Duodenal mucosa (tissue), 2 donors: Measurements from ENCODE around the gene KLHL6.
"Not testable (repeated sequence)": the region's sequence is repeated elsewhere in the genome, so short reads cannot be mapped to it uniquely, and the experiment has no call there.

Experiments
- H3K27ac ChIP-seq: one replicate; pipeline ENCODE4 v1.7.0; 2013; ENCODE audit warnings: low read depth, low read length
- H3K27me3 ChIP-seq, 2 donors: one replicate each; pipeline ENCODE4 v1.7.0; 2013; ENCODE audit warnings: low read length in 2 of 2, control low read depth in 1 of 2; ENCODE audit not compliant: insufficient read depth in 2 of 2, control insufficient read depth in 1 of 2
- H3K36me3 ChIP-seq, 2 donors: one replicate each; pipeline ENCODE4 v1.7.0; 2013; ENCODE audit warnings: low read length in 2 of 2, control low read depth in 1 of 2; ENCODE audit not compliant: insufficient read depth in 2 of 2, control insufficient read depth in 1 of 2
- H3K4me1 ChIP-seq, 2 donors: one replicate each; pipeline ENCODE4 v1.7.0; 2013; ENCODE audit warnings: low read length in 2 of 2, control low read depth in 1 of 2; ENCODE audit not compliant: insufficient read depth in 2 of 2, control insufficient read depth in 1 of 2
- H3K4me3 ChIP-seq, 2 donors: one replicate each; pipeline ENCODE4 v1.7.0; 2013; ENCODE audit warnings: low read length in 2 of 2, low read depth in 1 of 2
- H3K9ac ChIP-seq, 2 donors: one replicate each; pipeline ENCODE4 v1.7.0; 2013; ENCODE audit warnings: low read length in 2 of 2, low read depth in 1 of 2
- H3K9me3 ChIP-seq, 2 donors: one replicate each; pipeline ENCODE4 v1.7.0; 2013; ENCODE audit warnings: low read length in 2 of 2, control low read depth in 1 of 2; ENCODE audit not compliant: control insufficient read depth in 1 of 2

KLHL6 gene

GRCh38 chr3:183477801-183478456, 77.6 kb downstream of the KLHL6 start:
- no peak overlapping the region for H3K4me3 ChIP-seq
- H3K9me3 ChIP-seq = no peaks in the 10 kb centered on the region
- H3K4me1 ChIP-seq = peaks cover 0 to 8% of the 10 kb centered on the region in 2 donors
- H3K27ac ChIP-seq = no peak overlapping the region
- no peak overlapping the region for H3K9ac ChIP-seq
- H3K27me3 ChIP-seq = no peaks in the 10 kb centered on the region
- H3K36me3 ChIP-seq = no peaks in the 10 kb centered on the region

- H3K9ac ChIP-seq, H3K27me3 ChIP-seq, H3K4me3 ChIP-seq: not testable (repeated sequence)
Observed at GRCh38 chr3:183475764-183476162, 79.7 kb downstream of the KLHL6 start.

GRCh38 chr3:183475016-183475763, 80.3 kb downstream of the KLHL6 start:
- Histone ChIP-seq H3K9ac (no peak overlapping the region), H3K27me3 (no peaks in the 10 kb centered on the region), H3K36me3 (no peaks in the 10 kb centered on the region), H3K9me3 (no peaks in the 10 kb centered on the region), H3K27ac (no peak overlapping the region), H3K4me1 (peaks cover 0 to 8% of the 10 kb centered on the region in 2 donors), H3K4me3 (no peak overlapping the region)

More at GRCh38 chr3:183475764-183476162, 79.7 kb downstream of the KLHL6 start:
- not testable (repeated sequence) for H3K9me3 ChIP-seq, H3K36me3 ChIP-seq, H3K4me1 ChIP-seq, H3K27ac ChIP-seq

GRCh38 chr3:183473969-183474368, 81.5 kb downstream of the KLHL6 start:
- Histone ChIP-seq H3K27ac (no peak overlapping the region), H3K27me3 (no peaks in the 10 kb centered on the region), H3K9ac (no peak overlapping the region), H3K9me3 (no peaks in the 10 kb centered on the region), H3K4me1 (peaks cover 0 to 2% of the 10 kb centered on the region in 2 donors), H3K4me3 (no peak overlapping the region), H3K36me3 (no peaks in the 10 kb centered on the region)

- Histone ChIP-seq H3K4me3 (no peak overlapping the region), H3K27me3 (no peaks in the 10 kb centered on the region), H3K27ac (no peak overlapping the region), H3K9ac (no peak overlapping the region), H3K4me1 (peaks cover 0 to 3% of the 10 kb centered on the region in 2 donors), H3K9me3 (no peaks in the 10 kb centered on the region), H3K36me3 (no peaks in the 10 kb centered on the region)
Observed at GRCh38 chr3:183472155-183472554, 83.4 kb downstream of the KLHL6 start.

GRCh38 chr3:183468424-183468823, 87.1 kb downstream of the KLHL6 start:
- Histone ChIP-seq H3K9ac (no peak overlapping the region), H3K27me3 (no peaks in the 10 kb centered on the region), H3K27ac (no peak overlapping the region), H3K4me3 (no peak overlapping the region), H3K36me3 (no peaks in the 10 kb centered on the region), H3K9me3 (no peaks in the 10 kb centered on the region), H3K4me1 (peaks cover 3 to 4% of the 10 kb centered on the region in 2 donors)

- peaks cover 3 to 4% of the 10 kb centered on the region in 2 donors for H3K4me1 ChIP-seq
- no peak overlapping the region for H3K4me3 ChIP-seq
- no peaks in the 10 kb centered on the region for H3K9me3 ChIP-seq
- no peak overlapping the region for H3K9ac ChIP-seq
- H3K27me3 ChIP-seq = no peaks in the 10 kb centered on the region
- H3K27ac ChIP-seq = no peak overlapping the region
- H3K36me3 ChIP-seq = no peaks in the 10 kb centered on the region
Observed at GRCh38 chr3:183466575-183466974, 88.9 kb downstream of the KLHL6 start.

- not testable (repeated sequence) for H3K27me3 ChIP-seq, H3K4me3 ChIP-seq, H3K9ac ChIP-seq, H3K27ac ChIP-seq, H3K9me3 ChIP-seq, H3K36me3 ChIP-seq, H3K4me1 ChIP-seq
Observed at GRCh38 chr3:183465710-183466109, 89.8 kb downstream of the KLHL6 start.

- Histone ChIP-seq H3K4me1 (peaks cover 3 to 4% of the 10 kb centered on the region in 2 donors), H3K36me3 (no peaks in the 10 kb centered on the region), H3K27me3 (no peaks in the 10 kb centered on the region), H3K9ac (no peak overlapping the region), H3K9me3 (no peaks in the 10 kb centered on the region), H3K4me3 (no peak overlapping the region), H3K27ac (no peak overlapping the region)
Observed at GRCh38 chr3:183464480-183464879, 91.0 kb downstream of the KLHL6 start.

GRCh38 chr3:183460081-183461055, 95.1 kb downstream of the KLHL6 start:
- H3K27ac ChIP-seq = no peak overlapping the region
- no peaks in the 10 kb centered on the region for H3K9me3 ChIP-seq
- H3K27me3 ChIP-seq = no peaks in the 10 kb centered on the region
- H3K36me3 ChIP-seq = no peaks in the 10 kb centered on the region
- H3K4me1 ChIP-seq = peaks cover 0 to 4% of the 10 kb centered on the region in 2 donors
- no peak overlapping the region for H3K9ac ChIP-seq
- H3K4me3 ChIP-seq = no peak overlapping the region
